Measurements from ENCODE around the gene CPB2.

DNA sequence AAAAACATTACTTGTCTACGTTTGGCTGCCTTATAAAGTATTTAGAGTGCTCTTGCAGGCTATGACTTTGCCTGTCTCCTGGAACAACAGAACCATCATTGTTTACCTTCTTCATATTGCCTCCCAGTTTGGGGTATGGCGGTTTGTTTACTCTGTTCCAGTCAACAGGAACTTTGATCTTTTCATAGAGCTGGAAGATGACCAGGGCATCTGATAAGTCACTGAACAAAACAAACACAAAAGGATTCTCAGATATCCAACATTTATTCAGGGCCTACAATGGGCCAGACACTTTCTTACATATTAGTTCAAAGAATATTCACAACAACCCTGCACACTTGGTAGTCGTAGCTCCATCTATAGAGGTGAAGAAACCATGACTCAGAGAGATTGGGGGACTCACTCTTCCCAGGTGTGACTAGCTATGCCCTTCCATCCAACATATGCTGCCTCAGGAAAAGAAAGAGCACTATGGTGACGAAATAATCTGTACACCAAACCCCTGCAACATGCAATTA lies 38.4 kb upstream of the CPB2 start:
- no peak for TF ChIP-seq EZH2phosphoT487 (IDR thresholded peaks at IDR 0.05; ENCODE audit: borderline replicate concordance, low read length)
- TF ChIP-seq, protein P1, sequence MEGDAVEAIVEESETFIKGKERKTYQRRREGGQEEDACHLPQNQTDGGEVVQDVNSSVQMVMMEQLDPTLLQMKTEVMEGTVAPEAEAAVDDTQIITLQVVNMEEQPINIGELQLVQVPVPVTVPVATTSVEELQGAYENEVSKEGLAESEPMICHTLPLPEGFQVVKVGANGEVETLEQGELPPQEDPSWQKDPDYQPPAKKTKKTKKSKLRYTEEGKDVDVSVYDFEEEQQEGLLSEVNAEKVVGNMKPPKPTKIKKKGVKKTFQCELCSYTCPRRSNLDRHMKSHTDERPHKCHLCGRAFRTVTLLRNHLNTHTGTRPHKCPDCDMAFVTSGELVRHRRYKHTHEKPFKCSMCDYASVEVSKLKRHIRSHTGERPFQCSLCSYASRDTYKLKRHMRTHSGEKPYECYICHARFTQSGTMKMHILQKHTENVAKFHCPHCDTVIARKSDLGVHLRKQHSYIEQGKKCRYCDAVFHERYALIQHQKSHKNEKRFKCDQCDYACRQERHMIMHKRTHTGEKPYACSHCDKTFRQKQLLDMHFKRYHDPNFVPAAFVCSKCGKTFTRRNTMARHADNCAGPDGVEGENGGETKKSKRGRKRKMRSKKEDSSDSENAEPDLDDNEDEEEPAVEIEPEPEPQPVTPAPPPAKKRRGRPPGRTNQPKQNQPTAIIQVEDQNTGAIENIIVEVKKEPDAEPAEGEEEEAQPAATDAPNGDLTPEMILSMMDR (IDR thresholded peaks at IDR 0.05; ENCODE audit: low read depth, low read length, poor library complexity, severe bottlenecking) = no peak

Measured in DOHH2 (cell line).